ENCODE data around the gene SLC10A6.
"Not testable (repeated sequence)": the region's sequence is repeated elsewhere in the genome, so short reads cannot be mapped to it uniquely, and the experiment has no call there.

Gene SLC10A6

GRCh38 chr4:86848732-86849619 is at the start of gene SLC10A6:
Gene SLC10A6 (minus strand): TSS chr4:86849384. CDS start chr4:86849115, 269 bp downstream.
- no peak for DNase-seq

GRCh38 chr4:86898562-86898961 is 49.4 kb upstream of the SLC10A6 start:
- no peak for DNase-seq

- DNase-seq, result no peak
These were observed 47.4 kb upstream of the SLC10A6 start for GRCh38 chr4:86896596-86896995.

DNA sequence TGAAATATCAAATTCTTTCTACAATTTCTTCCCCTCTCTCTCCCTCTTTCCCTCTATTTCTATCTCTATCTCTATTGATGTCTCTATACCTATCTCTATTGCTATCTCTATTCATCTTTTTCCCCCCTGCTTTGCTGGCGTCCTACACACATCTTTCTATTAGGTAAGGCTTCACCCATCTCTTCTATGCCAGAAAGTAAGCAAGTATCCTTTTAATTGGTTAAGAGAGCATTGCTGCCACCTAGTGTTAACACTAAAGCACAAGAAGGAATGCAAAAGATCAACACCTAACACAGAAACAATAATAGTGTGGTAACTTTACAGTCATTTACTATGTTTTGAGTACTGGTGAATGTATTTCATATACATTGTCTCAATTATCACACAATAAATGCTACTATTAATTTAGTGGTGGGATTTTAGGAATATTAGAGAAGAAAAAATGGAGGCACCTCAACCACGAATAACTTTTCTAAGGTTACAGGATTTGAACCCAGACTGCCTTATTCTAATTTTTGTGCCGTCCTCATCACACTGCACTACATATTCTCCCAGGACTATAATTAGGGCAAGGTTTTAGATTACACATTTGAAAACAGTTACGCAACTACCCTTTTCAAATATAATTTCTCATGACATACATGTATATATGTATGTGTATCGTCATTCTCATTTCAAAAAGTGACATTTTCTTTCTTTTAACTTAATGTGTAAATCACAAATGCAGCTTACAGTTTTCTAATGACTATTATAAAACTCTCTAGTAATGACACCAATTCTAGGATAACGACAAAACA is 46.7 kb upstream of the SLC10A6 start:
- peak; percentile 66 for DNase-seq

DNA sequence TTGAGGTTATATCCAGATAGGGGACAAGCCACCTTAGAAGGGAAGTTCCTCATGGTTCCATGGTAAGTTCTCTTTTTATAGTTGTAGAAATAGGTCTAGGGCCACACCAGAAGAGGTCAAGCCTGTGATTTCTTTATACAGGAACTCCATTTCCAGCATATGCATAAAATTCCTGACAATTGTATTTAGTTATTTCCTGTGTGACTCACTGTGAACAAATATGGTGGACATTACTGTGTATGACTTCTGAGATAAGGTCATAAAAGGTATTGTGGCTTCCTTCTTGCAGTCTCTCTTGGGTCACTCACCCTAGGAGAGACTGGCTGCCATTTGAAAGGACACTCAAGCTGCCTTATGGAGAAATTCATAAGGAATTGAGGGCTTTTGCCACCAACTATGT is 45.3 kb upstream of the SLC10A6 start:
- DNase-seq, result no peak

GRCh38 chr4:86893136-86893535 is 44.0 kb upstream of the SLC10A6 start:
- DNase-seq, result no peak

- DNase-seq, result no peak
These were observed 43.4 kb upstream of the SLC10A6 start for GRCh38 chr4:86892636-86892960.

- no peak for DNase-seq
These were observed 42.8 kb upstream of the SLC10A6 start, which contains the start of gene C4orf36 for GRCh38 chr4:86891762-86892635. Gene C4orf36 (minus strand): TSS chr4:86892422. CDS start chr4:86891520, 902 bp downstream.

DNA sequence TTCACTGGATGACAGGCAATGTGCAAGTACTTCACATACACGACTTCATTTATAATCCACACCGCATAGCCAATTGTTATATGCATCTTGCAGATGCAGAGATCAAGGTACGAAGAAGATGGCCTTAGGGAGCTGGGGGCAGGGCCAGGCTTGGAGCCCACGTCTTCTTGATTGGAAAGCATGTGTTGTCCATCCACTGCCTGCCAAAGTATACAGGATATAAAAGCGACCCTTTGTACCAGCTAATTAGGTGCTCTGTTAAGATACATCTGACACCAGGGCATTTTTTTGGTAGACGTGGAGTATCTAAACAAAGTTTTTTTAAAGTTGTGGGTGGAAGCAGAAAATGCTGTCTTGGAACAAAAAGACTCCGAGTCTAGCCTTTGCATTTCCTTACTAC is 41.6 kb upstream of the SLC10A6 start:
- DNase-seq, result no peak

DNA sequence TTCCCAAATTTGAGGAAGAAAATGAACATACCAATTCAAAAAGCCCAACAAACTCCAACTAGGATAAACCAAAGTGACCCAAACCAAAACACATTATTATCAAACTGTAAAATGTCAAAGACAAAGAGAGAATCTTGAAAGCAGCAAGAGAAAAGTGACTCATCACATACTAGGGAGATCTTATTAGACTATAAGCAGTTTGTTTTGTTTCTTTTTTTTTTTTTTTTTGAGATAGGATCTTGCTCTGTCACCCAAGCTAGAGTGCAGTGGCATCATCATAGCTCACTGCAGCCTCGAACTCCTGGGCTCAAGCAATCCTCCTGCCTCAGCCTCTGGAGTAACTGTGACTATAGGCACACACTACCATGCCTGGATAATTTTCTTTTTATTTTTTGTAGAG is 30.5 kb upstream of the SLC10A6 start:
- no peak for DNase-seq

GRCh38 chr4:86878640-86879039 is 29.5 kb upstream of the SLC10A6 start:
- DNase-seq, result no peak

GRCh38 chr4:86876894-86877685 is 27.9 kb upstream of the SLC10A6 start:
- DNase-seq, result no peak

- DNase-seq, result not testable (repeated sequence)
These were observed 26.3 kb upstream of the SLC10A6 start for GRCh38 chr4:86875436-86875835.

DNA sequence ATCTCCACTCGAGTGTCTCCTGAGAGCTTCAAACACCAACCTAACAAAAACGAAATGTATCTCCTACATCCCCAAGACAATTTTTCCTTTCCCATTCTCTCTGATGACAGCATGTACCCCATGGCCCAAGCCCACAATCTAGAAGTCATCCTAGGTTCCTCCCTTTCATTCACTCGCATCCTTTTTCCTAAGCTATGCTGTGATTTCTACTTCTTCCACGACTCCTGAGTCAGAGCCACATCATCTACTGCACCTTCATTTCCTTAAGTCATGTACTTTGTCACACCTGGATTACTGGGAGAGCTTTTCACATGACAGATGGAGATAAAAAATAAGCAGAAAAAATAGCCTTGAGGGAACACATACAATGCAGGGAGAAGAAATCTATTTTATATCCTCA is 23.0 kb upstream of the SLC10A6 start:
- no peak for DNase-seq

GRCh38 chr4:86870442-86871069 is 21.4 kb upstream of the SLC10A6 start:
- no peak for DNase-seq

- DNase-seq, result no peak
These were observed 8.3 kb upstream of the SLC10A6 start for GRCh38 chr4:86857341-86858052.

DNA sequence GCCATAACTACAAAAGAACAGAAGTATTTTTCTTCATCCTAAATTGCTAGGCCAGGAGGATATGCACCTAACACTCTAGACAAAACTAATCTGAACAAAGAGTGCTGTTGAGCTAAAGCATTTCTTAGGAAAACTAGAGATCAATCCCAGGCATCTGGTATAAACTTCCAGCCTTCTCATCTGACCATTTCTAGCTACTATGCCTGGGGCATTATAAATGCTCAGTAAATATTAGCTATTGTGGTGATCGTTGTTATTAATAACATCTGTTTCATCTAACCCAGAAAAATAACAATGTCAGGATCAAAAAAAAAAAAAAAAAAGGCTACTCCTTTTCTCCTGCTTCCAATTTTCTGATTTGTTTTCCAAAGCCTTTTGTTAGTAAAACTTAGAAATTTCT is 7.7 kb upstream of the SLC10A6 start:
- no peak for DNase-seq

DNA sequence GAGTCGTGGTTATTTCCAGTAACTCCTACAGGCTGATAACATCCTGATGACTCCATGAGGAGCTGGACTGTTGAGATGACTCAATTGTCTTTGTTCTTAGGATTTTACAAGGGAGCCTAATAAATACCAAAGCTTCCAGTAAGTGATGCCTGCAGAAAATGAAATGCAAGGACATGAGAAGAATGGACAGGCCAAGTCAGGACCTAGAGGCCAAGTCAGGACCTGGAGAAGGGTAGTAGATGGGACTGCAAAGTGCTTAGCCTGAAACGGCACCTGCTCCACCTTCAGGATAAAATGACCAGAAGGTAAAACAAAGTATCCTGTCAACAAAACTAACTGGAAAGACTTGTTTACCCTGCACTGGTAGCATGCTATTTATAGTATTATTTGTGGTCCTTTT is 6.4 kb upstream of the SLC10A6 start:
- DNase-seq, result no peak

- DNase-seq, result no peak
These were observed 4.0 kb upstream of the SLC10A6 start for GRCh38 chr4:86853209-86853608.

DNA sequence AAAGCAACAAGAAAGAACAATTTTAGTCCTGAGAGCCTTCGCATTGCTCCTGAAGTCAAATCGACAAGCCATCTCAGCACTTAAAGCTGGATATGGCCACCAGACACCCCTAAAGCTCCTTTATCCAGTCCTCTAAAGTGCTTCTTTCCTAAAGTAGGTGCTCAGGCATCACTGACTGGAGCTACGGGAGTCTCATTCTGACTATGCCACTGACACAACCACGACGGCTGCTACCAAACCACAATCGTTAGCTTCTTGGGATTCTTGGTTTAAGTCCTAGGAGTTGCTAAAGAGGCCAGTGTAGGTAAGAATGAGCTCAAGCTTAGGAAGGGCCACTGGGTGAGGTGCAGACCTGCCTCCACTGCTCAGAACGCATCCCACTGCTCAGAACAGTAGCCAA is 1.0 kb downstream of the SLC10A6 start:
- no peak for DNase-seq

DNA sequence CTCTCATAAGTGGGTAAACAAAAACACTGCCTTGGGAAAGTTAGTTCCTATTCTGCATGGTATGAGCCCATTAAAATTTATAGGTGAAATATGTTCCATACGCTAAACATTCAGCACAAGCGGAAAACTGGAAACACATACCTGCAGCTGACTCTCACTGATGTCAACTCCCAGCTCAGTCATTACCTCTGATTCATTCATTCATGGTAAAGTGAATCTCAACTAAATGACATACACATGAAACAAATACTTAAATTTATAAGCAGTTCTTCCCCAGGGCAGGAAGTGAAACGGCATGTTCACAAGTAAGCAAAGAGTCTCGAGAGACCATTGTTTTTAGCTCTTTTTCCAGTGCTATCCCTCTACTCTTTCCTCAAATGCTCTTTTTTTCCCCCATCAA is 1.6 kb downstream of the SLC10A6 start:
- DNase-seq, result no peak
